ENCODE results near the gene L3MBTL4.
"Not testable (repeated sequence)": the region's sequence is repeated elsewhere in the genome, so short reads cannot be mapped to it uniquely, and the experiment has no call there.

L3MBTL4 gene

GRCh38 chr18:6297875-6298274 lies 116.8 kb downstream of the L3MBTL4 start:
- DNase-seq: no peak

GRCh38 chr18:6294148-6294784 lies 120.4 kb downstream of the L3MBTL4 start:
- DNase-seq: no peak

DNA sequence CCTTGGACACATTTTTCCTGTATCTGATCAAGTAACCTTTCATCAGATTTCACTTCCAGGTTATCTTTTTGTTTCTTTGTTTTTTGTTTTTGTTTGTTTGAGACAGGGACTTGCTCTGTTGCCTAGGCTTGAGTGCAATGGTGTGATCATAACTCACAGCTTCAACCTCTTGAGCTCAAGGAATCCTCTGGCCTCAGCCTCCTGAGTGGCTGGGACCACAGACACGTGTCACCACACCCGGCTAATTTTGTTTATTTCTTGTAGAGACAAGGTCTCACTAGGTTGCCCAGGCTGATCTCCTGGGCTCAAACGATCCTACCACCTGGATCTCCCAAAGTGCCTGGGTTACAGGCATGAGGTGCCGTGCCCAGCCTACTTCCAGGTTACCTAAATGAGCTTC lies 124.9 kb downstream of the L3MBTL4 start:
- DNase-seq: no peak

DNA sequence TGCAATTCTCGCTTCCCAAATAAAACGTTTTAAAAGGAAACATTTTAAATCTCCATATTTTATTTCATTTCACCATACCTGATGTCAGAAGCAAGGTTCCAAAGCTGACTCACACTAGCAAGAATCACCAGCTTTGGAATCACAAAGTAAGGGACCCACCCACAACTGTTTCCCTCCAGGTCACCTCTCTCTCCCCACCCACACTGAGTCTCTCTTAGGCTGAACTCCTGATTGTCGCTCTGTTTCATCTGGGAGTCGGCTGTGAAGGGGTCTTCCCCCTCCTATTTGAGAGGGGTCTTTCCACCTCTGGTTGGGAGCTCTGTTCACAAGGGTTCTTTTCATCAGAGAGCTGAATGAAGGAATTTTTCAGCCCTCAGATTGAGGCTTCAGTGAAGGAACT lies 128.1 kb downstream of the L3MBTL4 start:
- DNase-seq: no peak

GRCh38 chr18:6284761-6285160 lies 129.9 kb downstream of the L3MBTL4 start:
- DNase-seq: no peak

GRCh38 chr18:6284300-6284699 lies 130.4 kb downstream of the L3MBTL4 start:
- DNase-seq: no peak

DNA sequence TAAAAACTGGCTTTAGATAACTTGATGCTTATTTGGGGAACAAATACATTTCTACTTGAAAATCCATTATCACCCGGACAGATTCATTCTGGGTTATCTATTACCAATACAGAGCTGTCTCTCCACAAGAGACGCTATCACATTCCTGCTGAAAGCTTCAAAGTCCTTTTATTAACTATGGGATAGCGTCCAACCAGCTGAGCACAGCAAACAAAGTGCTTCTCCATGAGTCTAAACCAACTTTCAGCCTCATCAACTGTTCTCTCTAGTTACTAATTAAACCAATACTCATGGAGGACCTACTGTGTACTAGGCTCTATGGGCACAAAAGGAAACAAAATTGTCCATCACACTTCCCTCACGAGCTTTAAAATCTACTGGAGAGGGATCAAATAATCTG lies 132.8 kb downstream of the L3MBTL4 start:
- no peak for DNase-seq

DNA sequence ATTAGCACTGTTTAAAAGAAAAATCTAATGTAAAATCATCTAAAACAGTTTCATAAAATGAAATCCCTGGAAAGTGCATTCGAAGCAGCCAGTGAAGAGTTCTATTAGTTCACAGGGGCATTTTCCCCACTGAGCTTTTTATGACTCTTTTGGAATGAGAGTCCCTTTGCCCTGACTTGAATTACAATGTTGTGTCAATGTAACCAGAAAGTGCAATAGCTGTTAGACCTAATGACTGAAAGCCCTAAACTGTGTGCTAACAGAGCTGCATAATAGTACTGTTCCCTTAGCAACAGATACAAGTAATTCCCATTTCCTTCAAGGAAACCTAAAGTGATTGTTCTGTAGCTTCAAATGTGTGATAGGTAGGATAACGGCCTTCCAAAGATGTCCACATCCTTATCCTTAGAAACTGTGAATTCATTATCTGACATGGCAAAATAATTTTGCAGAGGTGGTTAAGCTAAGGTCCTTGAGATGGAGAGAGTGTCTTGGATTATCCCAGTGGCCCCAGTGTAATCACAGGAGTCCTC lies 134.4 kb downstream of the L3MBTL4 start:
- DNase-seq: no peak

DNA sequence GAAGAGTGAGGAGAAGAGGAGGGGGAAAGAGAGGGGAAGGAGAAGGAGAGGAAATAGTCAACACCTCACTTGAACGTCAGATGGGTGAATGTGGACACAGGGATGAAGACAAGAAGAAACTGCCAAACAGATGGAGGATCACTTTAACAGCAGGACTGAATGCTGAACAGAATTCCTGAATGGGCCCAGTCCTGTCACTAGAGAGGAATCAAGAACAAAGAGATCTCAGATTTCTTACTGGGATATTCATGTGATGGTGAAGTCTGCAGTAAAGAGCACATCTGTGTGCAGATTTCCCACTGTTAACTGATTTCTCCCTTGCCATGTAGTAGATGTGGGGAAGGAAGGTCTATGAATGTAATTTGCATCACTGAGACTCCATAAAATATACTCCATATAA lies 135.4 kb downstream of the L3MBTL4 start:
- DNase-seq: peak; percentile 27

DNA sequence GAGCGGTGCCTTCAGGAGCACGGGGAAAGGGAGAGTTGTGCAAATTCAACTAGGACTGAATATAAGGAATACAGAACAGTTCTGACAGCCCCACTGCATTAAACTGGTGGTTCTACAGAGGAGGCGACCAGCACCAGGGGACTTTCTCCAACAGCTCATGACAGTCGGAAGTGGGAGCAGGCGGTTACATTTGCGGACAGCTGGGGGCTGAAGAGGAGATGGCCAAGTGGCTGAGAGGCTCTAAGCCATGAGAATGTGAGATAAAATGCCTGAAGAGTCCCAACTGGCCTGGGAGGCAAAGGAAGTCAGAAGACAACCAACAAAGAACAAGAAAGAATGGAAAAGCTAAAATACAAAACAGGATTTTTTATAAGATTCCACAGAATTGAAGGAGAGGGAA lies 141.3 kb downstream of the L3MBTL4 start:
- DNase-seq: no peak

DNA sequence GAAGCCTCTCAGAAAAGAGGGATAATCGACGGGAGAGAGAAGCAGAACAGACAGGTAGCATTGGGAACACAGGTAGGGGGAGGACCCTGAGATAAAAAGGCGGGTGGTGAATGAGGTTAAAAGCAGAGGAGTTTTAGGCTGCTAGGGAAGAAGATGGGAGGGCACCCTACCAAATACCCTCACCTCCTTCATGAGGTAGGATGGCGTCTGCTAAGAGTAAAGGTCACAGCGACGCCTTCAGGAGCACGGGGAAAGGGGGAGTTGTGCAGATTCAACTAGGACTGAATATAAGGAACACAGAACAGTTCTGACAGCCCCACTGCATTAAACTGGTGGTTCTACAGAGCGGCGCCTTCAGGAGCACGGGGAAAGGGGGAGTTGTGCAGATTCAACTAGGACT lies 142.6 kb downstream of the L3MBTL4 start:
- not testable (repeated sequence) for DNase-seq

- DNase-seq: no peak
These were observed 143.1 kb downstream of the L3MBTL4 start for GRCh38 chr18:6271585-6271984.

GRCh38 chr18:6270771-6271216 lies 143.9 kb downstream of the L3MBTL4 start:
- DNase-seq: no peak

GRCh38 chr18:6269660-6270332 lies 144.9 kb downstream of the L3MBTL4 start:
- no peak for DNase-seq

DNA sequence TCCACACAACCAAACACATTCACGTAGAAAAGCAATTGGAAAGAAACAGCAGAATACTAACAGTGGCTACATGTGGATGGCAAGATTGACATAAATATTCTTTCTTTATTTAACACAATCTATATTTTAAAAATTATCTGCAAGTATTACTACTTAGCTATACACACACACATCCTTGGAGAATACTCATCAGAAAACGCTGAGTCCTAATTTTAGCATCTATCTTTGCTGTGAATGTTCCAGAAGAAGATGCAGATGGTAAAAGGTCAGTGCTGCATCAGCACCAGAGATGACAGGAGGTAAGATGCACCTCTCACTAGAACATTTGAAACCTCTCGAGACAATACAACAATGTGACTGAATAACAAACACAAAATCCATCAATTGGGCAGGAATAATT lies 148.5 kb downstream of the L3MBTL4 start:
- DNase-seq: no peak

GRCh38 chr18:6261938-6262337 lies 152.8 kb downstream of the L3MBTL4 start:
- no peak for DNase-seq

- DNase-seq: not testable (repeated sequence)
These were observed 155.4 kb downstream of the L3MBTL4 start for GRCh38 chr18:6259324-6259723.

- no peak for DNase-seq
These were observed 156.8 kb downstream of the L3MBTL4 start for GRCh38 chr18:6257950-6258349.

DNA sequence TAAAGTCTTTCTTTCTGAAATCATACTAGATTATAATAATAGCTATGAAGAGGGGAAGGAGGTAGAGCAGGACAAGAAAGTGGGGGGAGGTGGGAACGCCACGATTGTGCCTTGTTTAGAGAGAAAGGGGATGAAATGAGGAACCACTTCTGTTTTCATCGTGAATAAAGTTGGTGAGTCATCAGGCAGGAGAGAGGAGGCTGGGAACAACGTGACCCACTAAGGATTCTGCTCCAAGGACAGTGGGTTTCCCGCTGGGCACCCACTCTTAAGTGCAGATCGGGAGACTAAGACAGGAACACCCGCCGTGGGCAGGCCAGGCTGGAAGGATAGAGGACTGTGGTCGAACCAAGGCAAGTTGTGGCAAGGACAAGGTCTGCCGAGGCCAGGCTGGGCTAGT lies 158.2 kb downstream of the L3MBTL4 start:
- no peak for DNase-seq

DNA sequence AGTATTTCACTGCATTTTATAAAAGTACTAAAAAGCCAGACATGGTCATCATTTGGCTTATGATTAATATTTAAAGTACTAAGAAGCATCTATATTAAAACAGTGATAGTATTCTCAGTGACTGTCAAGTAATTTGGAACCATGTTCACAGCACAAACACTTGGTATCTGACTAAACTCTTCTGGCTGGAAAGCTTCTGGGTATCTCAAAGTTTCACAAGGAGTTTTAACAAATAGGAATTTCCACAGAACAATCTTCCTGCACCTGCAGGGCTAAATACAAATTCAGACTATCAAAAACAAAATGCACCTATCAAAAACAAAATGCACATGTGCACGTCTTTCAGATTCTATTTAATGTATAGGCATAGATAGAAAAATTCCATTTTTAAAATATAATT lies 158.8 kb downstream of the L3MBTL4 start:
- no peak for DNase-seq

- DNase-seq: no peak
These were observed 159.5 kb downstream of the L3MBTL4 start for GRCh38 chr18:6255116-6255705.

GRCh38 chr18:6254456-6254855 lies 160.3 kb downstream of the L3MBTL4 start:
- DNase-seq: no peak

GRCh38 chr18:6251084-6251483 lies 163.6 kb downstream of the L3MBTL4 start:
- no peak for DNase-seq

DNA sequence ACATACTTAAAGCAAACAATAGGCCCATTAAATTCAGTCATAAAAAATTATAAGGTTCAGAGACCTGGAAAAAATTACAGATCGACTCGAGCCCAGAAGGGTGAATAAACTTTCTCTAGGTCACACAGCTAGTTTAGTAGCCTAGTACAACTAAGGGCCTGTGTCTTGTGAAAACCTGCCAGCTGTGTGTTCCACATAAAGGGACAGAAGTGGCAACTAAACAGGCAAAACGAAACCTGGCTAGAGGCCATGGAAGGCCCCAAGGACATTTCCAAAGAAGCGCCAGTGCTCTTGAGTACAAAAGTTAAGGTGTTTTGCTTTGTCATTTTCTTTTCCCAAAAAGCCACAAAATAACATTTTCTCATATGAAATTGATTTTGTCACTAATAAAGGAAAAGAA lies 164.9 kb downstream of the L3MBTL4 start:
- DNase-seq: no peak

Measured in DMS 273 treated with DMSO at 0.1 percent for 48 hours (cell line).